SU-DHL-6 (cell line): ENCODE measurements around the gene BTC.

Experiments used
- CTCF ChIP-seq: fragments of 200-600 bp; sonication (generic); IDR thresholded peaks from one replicate; pipeline ENCODE4 v1.5.1; 2017; ENCODE audit warnings: antibody characterized with exemption, mild to moderate bottlenecking, low read length, moderate library complexity; ENCODE audit not compliant: insufficient read depth, poor library complexity, severe bottlenecking
- EZH2phosphoT487 ChIP-seq: fragments of 200-600 bp; sonication (generic), shearing (Covaris generic); conservative IDR thresholded peaks from 2 replicates; pipeline ENCODE4 v1.6.1; 2018; ENCODE audit warnings: mild to moderate bottlenecking, antibody characterized with exemption, low read length, moderate library complexity, mixed read lengths

- TF ChIP-seq CTCF (no peak), EZH2phosphoT487 (no peak)
Observed at GRCh38 chr4:74768857-74769525, 25.3 kb downstream of the BTC start.
